GM12892 (cell line): Measurements from ENCODE around the gene B9D1.

Experiments used
- DNase-seq: peaks from one replicate; pipeline ENCODE4 v3.0.0; 2011; ENCODE audit not compliant: insufficient read length
- FAIRE-seq: peaks from 2 replicates; lab custom pipeline; 2011; peaks lifted over from hg19 to GRCh38; lab: Jason Lieb, UNC
- POLR2A ChIP-seq: IDR thresholded peaks from 2 replicates; pipeline ENCODE4 v1.6.1; 2011; ENCODE audit warnings: low read depth, low read length, control low read depth
- POLR2AphosphoS5 ChIP-seq: IDR thresholded peaks from 2 replicates; pipeline ENCODE4 v1.6.1; 2011; ENCODE audit warnings: low read depth, low read length, control low read depth
- TAF1 ChIP-seq: IDR thresholded peaks from 2 replicates; pipeline ENCODE4 v1.6.1; 2011; ENCODE audit warnings: low read depth, mild to moderate bottlenecking, control low read depth, low read length, borderline replicate concordance

B9D1 gene

DNA sequence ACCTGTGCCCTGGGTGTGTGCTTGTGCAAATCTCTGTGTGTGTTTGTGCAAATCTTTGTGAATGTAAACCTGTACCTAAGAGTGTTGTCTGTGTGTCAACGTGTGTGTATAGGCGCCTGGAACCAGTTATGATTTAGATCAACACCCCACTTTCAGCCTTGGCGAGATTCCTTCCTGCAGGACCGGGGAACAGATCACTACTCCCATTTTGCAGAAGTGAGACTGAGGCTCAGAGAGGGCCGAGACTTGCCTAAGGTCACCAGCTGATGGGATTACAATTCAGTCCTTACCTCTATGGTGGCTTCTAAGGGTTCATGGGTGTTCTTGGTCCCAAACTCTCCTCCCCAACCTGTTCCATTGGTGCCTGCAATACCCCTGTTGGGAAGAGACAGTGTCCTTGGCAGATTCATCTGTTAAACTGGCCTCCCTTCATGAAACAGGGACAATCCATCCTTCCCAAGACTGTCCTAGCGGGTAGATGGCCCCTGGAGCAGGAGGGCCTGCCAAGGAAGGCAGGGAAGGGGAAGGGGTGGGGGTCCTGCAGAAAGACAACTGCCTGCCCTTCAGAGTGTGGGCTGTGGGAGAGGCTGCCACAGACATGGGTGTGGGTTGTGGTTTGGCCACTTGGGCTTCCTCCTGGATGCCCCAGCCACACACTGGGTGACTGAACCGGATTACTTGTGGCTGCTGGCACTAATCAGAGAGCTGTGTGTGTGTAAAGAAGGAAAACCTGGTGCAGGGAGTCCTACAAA is 8.9 kb upstream of the B9D1 start:
- TF ChIP-seq POLR2AphosphoS5 = no peak
- TF ChIP-seq TAF1 = no peak
- no peak for TF ChIP-seq POLR2A
- DNase-seq (no peak), FAIRE-seq (peak; percentile 14)

DNA sequence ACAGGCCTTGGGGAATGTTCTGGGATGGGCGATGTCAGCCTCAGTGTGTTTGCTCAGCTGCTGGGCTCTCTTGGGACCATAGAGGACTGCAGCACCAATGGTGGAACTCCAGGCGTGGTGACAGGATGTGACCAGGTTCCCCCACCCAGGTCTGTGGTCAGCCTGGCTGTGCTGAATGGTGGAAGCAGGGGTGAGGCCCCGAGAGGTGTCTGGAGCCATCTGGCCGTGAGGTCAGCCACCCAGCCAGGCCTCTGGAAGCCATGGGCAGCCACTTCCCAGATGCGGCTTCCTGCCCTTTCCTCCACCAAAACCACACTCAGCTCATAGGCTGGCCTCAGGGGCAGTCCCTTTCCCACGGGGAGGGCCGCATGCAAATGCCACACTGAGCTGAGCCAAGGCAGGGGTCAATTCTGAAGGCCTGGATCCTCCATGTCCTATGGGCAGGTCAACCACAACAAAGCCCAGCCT is 8.0 kb upstream of the B9D1 start:
- no peak for TF ChIP-seq POLR2AphosphoS5
- TF ChIP-seq POLR2A = no peak
- TF ChIP-seq TAF1 = no peak
- DNase-seq = peak; percentile 52
- no peak for FAIRE-seq

DNA sequence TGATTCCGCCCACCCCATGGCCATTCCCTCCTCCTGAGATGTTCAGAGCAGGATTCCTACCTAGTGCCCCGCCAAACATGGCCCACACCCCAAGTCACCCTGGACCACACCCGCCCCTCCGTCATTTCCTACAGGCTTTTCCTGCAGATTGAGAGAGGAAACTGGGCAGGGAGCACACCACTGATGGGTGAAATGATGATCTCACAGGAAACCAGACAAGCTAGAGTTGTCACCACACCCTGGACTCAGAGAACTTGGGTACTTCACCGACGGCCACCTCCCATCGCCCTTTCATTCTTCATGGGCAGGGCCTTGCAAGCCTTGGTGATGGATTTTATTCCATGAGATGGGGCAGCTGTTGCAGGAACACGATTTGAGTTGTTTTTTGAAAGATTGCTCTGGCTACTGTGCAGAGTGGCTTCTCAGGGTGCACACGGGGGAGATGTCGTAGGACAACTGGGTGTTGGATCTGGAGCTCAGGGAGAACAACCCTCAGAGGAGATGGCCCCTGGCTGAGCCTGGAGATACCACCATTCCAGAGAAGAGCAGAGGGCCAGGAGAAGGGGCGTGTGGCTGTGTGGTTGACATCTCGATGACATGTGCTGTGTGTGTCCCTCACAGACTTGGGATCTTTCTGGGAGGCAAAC is 7.4 kb upstream of the B9D1 start:
- no peak for TF ChIP-seq POLR2AphosphoS5
- TF ChIP-seq TAF1 = no peak
- TF ChIP-seq POLR2A = no peak

DNA sequence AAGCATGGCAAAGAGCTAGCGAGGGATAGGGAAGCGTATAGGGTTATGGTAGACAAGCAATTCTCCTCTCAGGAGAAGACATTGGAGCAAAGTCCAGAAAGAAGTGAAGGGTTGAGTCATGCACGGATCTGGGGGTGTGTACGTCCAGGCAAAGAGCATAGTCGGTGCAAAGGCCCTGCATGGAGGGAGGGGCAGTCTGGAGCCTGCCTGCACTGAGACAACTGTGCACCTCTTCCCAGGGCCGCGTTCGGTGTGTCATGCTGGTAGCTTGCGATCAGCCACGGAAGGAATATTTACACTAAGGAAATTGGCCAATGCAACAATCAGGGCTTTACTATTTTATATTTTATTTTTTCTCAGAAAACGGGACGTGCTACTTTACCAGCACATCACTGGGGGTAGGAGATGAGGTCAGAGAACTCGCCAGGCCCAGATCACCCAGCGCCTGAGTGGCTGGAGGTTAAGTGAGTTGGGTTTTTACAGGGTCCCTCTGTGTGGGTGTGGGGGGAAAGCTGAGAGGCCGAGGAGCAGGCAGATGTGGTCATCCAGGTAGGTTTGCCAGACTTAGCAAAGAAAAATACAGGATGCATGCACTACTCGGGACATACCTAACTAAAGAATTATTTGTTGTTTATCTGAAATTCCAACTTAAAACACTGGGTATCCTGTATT is 6.7 kb upstream of the B9D1 start:
- FAIRE-seq (no peak), DNase-seq (no peak)
- TF ChIP-seq POLR2AphosphoS5 = no peak
- TF ChIP-seq POLR2A = no peak
- TF ChIP-seq TAF1 = no peak

More for the DNA sequence above, 7.4 kb upstream of the B9D1 start:
- FAIRE-seq (peak; percentile 84), DNase-seq (no peak)

DNA sequence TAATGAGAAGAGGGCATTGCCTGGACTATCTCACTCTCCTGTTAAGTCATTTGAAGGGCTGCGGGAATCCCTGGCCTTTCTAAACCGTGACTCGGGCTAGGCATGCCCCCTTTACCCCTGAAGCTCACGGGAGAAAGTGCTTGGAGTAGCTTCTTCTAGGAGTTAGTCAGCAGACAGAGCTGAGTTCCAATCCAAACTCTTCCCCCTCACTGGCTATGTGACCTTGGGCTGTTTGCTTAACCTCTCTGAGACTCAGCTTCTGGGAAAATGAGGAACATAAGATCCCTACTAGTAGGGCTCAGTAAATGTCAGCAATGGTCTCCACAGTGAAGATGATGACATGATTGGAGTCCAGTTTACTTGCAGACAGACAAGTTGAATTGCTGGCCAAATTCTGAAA is 5.7 kb upstream of the B9D1 start:
- DNase-seq (no peak), FAIRE-seq (no peak)
- no peak for TF ChIP-seq POLR2AphosphoS5

DNA sequence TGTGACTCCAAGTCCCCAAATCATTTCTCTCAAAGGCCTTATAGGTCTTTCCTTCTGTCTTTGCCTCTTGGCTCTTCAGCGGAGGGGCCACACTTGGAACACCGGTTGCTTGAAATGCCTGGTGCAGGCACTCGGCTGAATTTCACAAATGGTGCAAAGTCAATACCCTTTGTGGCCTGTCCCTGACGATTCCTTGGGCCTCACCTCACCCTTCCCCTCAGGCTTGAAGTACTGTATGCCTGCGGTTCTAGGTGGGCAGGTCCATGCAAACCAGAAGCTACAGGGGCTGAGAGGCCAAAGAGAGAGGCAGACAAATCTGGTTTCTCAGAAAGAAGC is 4.1 kb upstream of the B9D1 start:
- DNase-seq (no peak), FAIRE-seq (no peak)
- no peak for TF ChIP-seq POLR2AphosphoS5
- no peak for TF ChIP-seq POLR2A
- TF ChIP-seq TAF1 = no peak

DNA sequence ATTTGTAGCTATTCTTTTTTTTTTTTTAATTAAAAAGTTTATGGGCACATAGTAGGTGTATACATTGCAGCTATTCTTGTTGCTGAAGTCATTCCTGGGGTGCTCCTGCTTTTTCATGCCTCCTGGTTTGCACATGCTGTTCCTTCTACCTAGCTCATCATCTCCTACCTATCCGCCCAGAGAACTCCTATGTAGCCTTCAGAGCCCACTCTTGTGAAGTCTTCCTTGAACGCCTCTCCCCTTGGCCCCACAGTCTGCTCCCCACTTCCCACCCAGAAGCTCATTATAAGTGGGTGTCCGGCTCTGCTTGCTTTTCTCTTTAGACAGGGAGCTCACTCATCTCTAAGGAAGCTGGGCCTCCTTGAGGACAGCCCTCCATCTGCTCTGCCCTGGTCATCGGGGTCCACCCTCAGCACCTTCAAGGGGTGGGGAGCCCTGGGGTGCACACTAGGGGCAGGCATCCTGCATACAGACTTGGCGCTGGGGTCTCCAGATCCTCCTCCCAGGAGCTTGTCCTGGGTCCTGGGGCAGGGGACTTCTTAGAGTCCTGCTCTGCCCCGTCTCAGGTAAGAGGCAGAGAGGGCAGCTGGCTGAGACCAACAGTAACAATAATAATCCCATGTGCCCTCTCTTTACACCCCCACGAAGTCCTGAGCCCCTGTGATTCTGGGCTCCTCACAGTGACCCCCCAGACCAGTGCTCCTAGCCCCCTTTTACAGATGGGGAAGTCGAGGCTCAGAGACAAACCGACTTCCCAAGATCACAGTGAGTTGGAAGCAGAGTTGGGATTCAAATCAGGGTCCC is 3.5 kb upstream of the B9D1 start:
- DNase-seq (no peak), FAIRE-seq (no peak)
- no peak for TF ChIP-seq TAF1
- no peak for TF ChIP-seq POLR2AphosphoS5
- TF ChIP-seq POLR2A = no peak

DNA sequence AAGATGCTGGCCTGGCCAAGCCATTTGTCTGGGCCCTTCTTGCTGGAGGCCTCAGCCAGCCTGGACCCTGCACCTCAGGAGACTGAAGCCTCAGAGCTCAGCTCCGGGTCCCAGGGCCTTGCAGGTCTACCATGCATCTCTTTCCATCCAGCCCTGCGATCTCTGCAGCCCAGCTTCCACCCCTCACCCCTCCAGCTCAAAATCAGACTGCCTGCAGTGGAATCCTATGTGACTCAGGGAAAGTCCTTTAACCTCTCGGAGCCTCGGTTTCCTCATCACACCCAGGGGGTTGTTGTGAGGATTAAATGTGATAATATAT is 2.9 kb upstream of the B9D1 start:
- no peak for FAIRE-seq
- no peak for TF ChIP-seq TAF1
- no peak for TF ChIP-seq POLR2AphosphoS5
- no peak for TF ChIP-seq POLR2A
- no peak for DNase-seq

DNA sequence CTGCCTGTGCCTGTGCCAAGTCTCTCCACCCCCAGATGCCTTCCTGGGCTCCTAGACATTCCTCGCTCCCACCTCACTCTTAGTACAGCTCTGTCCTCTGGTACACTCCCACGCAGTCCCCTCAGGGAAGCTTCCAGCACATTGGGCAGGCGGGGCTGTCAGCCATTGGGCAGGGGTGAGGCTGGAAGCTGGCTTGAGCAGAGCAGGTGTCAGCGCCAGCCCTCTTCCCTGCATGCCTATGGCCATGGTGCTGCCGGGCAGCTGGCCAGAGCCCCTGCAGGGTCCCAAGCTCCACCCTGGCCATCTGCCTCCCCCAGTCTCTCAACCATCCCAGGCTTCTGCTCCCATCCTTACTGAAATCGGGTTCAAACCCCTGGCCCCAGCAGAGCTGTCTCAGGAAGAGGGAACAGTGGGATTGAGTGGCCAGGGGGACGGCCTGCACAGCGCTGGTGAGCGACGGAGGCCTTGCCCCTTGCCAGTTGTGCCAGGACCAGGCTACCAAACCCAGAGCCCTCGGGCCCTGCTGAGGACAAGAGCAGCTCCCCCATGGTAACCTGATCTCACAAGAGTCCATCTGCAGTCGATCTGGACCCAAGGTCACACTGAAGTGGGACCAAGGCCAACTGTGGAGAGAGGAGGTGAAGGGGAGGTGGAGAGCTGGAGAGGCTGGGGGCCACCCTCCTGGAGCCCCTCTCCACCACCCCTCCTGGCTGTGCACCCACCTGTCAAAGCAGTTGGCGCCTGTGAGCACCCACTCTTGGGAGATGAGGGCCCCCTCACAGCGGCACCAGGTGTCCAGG is 2.4 kb upstream of the B9D1 start:
- DNase-seq (no peak), FAIRE-seq (no peak)
- no peak for TF ChIP-seq TAF1
- no peak for TF ChIP-seq POLR2AphosphoS5
- TF ChIP-seq POLR2A = no peak

DNA sequence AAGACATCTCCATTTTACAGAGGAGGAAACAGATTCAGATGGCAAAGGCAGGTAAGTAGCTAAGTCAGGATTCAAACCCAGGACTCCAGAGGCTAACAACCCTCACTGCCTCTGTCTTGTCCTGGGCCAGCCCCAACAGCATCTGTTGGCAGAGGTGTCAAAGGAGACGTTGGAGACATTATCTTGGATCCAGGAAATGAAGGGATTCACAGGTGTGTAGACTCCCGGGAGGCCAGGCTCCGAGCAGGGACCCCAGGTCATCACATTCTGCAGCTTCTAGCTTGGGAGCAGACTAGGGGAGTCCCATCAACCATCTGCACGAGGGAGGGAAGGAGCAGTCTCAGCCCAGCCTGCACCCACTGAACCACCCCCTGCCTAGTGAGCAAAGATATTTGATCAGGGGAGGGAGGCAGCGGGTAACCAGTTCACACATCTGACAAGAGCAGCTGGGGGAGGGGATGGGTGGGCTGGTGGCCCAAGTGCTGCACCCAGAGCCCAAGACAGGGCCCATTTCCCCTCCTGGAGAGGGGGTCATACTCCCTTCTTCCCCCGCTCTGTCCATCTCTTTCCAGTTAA is 1.0 kb upstream of the B9D1 start:
- no peak for DNase-seq
- FAIRE-seq = no peak
- TF ChIP-seq POLR2AphosphoS5 = no peak
- no peak for TF ChIP-seq TAF1
- TF ChIP-seq POLR2A = no peak

DNA sequence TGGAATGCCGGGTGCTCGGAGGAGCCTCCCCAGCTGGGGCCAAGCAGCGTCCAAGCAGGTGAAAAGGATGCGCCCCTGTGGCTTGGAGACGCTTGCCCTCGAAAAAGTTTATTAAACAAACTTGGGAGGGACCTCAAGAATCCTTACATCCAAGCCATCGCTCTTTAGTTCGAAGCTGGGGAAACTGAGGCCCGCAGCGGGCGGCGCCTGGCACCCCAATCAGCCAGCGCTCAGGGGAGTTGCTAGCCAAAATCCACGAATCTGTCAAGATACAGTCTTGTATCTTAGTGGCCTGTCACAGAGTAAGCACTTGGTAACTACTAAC is 553 bp upstream of the B9D1 start:
- FAIRE-seq = no peak
- no peak for DNase-seq
- no peak for TF ChIP-seq POLR2AphosphoS5
- no peak for TF ChIP-seq TAF1
- TF ChIP-seq POLR2A = no peak
